Activated T-cell treated with anti-CD3 and anti-CD28 coated beads, Interleukin-2, amount 50 U/mL, for 4 hours (primary cell): ENCODE measurements around the gene LRRC43. TPM values are rescaled to one million over a fixed set of nuclear protein-coding genes. Genes with fewer than 3 reads are reported as not detected.

ENCODE experiments used
- ATAC-seq, 2 donors: fragments of 200-7000 bp; cut with Tn5 transposase; one replicate each; pipeline ENCODE4 v1.10.0; 2021
- DNase-seq: peaks from one replicate; pipeline ENCODE4 v3.0.0-alpha.2; 2020
- H3K27me3 Mint-ChIP-seq: one replicate; pipeline ENCODE4 v1.8.0; 2021; ENCODE audit warnings: low read depth, mixed read lengths
- H3K36me3 Mint-ChIP-seq: one replicate; pipeline ENCODE4 v1.8.0; 2022; ENCODE audit warnings: mixed read lengths; ENCODE audit not compliant: insufficient read depth
- H3K4me1 Mint-ChIP-seq: one replicate; pipeline ENCODE4 v1.8.0; 2021; ENCODE audit warnings: low read depth, mixed read lengths
- H3K4me3 Mint-ChIP-seq: one replicate; pipeline ENCODE4 v1.8.0; 2021; ENCODE audit warnings: mild to moderate bottlenecking, moderate library complexity, mixed read lengths
- H3K9me3 Mint-ChIP-seq: one replicate; pipeline ENCODE4 v1.8.0; 2021; ENCODE audit warnings: mixed read lengths
- total RNA-seq, 3 donors: library from RNA; stranded (reverse); gene quantifications; one replicate each; pipeline ENCODE4 v1.2.1, GENCODE V29; 2021

Gene LRRC43, protein sequence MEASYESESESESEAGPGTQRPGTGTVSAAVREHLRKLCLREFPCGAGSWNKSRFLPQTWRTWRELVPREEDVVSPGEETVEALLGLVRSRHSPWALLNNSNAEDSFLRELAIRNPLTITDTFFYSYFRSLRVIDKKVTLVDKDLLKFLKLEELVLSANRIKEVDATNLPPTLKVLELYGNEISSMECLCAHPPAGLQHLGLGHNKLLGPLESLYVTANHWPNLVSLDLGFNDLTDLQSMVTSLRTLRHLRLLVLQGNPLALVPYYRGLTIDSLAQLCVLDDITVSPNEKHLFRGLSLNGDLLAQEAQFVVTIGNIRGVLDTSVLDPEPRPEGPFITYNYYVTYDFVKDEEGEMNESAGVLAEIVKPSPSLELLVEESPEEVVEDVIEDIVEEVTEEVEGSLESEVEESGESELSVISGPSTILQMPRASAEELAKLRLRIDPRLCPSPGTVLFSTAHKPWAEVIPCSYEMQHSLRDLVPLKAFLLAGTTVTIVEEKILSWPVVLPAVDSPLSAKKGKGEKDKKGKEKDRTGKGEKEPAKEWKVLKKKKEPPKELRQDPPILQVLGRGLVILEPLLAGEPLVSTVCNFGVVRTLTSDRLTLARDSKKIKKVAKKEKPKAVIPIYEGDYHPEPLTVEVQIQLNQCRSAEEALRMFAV
- total RNA-seq = under 1 TPM in 1 of 3 donors, not detected in 2; 0.28 TPM

DNA sequence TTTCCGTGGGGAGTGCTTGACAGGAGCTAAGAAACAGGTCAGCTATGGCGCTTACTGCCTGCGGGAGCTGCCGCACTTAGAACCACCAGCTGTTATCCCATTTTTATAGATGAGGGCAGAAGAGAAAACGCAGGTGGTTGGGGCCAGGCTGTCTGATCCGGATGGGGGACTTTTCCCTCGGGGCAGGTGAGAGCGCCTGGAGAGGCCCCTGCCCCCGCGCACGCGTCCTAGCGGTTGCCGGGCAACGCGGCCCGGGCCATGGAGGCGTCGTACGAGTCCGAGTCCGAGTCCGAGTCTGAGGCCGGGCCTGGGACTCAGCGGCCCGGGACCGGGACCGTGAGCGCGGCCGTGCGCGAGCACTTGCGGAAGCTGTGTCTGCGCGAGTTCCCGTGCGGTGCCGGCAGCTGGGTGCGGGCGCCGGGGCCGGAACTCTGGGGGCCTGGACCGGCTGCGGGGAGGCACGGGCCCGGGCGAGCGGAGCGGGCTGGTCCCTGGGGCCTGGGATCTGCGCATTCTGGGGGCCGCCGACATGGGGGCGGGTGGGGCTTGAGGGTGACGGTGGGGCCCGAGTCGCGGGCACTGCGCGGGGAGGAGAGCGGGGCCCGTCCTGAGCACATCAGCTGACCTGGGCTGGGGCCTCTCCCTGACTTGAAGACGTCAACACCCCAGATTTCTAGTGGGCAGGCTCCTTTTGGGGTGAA lies at the start of gene LRRC43:
TSS of gene LRRC43 (plus strand) at position 237 of the 701 bp plus-strand sequence. CDS start at position 259, 22 bp downstream.
- H3K27me3 Mint-ChIP-seq = peaks cover 16% of the 10 kb centered on the region
- peak within 1 kb of the TSS; percentile 81 for H3K4me3 Mint-ChIP-seq
- H3K36me3 Mint-ChIP-seq = no peaks in the 10 kb centered on the region
- no peaks in the 10 kb centered on the region for H3K9me3 Mint-ChIP-seq
- ATAC-seq = peak; percentile 85 to 87
- DNase-seq = no peak
- peaks cover 10% of the 10 kb centered on the region for H3K4me1 Mint-ChIP-seq

DNA sequence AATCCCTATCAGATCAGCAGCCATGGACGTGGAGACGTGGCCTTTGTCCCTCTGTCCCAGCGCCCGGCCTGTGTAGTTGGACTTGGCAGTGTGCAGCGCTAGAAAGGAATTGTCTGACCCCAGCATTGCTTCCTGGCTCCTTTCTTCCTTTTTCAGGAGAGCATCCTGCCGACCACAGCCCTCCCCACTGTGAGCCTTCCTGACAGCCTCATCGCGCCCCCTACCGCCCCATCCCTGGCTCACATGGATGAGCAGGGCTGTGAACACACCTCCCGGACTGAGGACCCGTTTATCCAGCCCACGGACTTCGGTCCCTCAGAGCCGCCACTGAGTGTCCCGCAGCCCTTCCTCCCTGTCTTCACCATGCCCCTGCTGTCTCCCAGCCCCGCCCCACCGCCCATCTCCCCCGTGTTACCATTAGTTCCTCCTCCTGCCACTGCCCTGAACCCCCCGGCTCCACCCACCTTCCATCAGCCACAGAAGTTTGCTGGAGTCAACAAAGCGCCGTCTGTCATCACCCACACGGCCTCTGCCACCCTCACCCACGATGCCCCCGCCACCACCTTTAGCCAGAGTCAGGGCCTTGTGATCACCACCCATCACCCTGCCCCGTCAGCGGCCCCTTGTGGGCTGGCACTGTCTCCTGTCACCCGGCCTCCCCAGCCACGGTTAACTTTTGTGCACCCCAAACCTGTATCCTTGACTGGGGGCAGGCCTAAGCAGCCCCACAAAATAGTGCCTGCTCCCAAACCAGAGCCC lies 49.6 kb upstream of the LRRC43 start:
- no peaks in the 10 kb centered on the region for H3K27me3 Mint-ChIP-seq

DNA sequence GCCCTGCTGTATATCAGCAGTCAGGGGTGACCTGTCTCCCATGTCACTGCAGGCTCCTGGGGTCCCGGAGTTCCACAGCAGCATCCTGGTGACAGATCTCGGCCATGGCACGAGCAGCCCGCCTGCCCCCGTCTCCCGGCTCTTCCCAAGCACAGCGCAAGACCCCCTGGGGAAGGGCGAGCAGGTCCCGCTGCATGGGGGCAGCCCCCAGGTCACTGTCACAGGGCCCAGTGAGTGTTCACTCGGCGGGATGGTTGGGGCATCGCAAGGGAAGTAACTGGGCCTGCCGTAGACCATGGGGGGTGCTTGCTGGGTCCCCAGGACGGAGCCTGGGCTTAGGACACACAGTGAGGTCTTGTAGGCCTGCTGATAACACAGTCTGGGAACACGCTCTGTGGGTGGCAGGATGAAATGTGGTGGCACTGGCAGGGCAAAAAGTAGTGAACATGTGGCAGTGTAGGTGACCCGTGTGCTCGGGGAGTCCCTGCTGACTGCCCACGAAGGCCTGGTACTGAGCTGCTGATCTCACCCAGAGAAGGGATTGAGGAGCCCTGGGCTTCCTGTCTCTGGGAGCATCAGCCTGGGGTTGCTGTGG lies 47.4 kb upstream of the LRRC43 start:
- peaks cover 28% of the 10 kb centered on the region for H3K36me3 Mint-ChIP-seq
- H3K4me3 Mint-ChIP-seq = no peak overlapping the region
- ATAC-seq (no peak), DNase-seq (no peak)
- H3K9me3 Mint-ChIP-seq = no peaks in the 10 kb centered on the region
- no peaks in the 10 kb centered on the region for H3K27me3 Mint-ChIP-seq
- H3K4me1 Mint-ChIP-seq = no peaks in the 10 kb centered on the region

More for the DNA sequence above, 49.6 kb upstream of the LRRC43 start:
- H3K4me1 Mint-ChIP-seq = no peaks in the 10 kb centered on the region
- H3K36me3 Mint-ChIP-seq = peaks cover 21% of the 10 kb centered on the region
- ATAC-seq (no peak), DNase-seq (no peak)
- no peak overlapping the region for H3K4me3 Mint-ChIP-seq
- no peaks in the 10 kb centered on the region for H3K9me3 Mint-ChIP-seq

DNA sequence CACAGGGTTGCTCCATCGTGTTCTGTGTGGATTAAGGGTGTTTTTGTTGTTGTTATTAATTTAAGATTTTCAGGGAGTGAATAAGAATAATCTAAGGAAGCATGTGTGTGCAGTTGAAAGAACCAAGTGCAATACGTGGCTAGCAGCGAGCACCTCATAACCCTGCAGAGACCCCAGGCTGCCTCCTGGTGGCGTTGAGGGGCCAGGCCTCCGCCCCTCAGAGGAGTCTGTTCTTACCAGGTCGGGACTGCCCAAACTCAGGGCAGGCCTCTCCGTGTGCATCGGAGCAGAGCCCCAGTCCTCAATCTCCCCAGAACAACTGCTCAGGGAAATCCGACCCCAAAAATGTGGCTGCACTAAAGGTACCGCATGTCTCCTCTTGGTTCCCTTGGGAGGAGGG lies 45.7 kb upstream of the LRRC43 start:
- Mint-ChIP-seq H3K36me3 (peaks cover 25% of the 10 kb centered on the region), H3K27me3 (no peaks in the 10 kb centered on the region), H3K4me1 (no peaks in the 10 kb centered on the region), H3K4me3 (no peak overlapping the region), H3K9me3 (no peaks in the 10 kb centered on the region)
- no peak for ATAC-seq
- no peak for DNase-seq

DNA sequence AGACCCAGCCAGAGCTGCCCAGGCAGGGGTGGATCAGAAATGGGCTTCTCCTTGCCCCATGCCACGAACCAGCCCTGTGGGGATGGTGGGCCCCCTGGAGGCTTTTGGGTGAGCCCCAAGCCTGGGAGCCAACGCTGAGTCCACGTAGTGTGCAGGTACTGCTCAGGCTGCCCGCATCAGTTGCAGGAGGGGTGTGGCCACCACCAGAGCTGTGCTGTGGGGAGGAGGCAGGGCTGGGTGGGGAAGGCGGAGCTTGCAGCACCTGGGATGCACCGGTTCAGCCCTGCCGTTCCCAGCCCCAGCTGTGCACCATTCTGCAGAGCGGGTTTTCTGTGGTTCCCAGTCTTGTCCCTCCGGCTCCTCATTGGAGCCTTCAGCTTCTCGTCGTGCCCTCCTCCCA lies 45.2 kb upstream of the LRRC43 start:
- no peak overlapping the region for H3K4me3 Mint-ChIP-seq

DNA sequence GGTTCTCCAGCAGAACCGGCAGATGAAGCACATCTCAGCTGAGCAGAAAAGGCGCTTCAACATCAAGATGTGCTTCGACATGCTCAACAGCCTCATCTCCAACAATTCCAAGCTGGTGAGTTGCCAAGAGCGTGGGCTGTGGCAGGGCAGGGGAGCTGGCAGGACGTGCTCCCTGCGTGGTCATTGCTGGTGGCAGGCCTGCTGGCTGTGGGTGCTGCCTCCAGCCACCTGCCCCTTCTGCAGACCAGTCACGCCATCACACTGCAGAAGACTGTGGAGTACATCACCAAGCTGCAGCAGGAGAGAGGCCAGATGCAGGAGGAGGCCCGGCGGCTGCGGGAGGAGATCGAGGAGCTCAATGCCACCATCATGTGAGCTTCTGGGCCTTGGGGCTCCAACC lies 44.7 kb upstream of the LRRC43 start:
- ATAC-seq (no peak), DNase-seq (no peak)
- Mint-ChIP-seq H3K36me3 (peaks cover 29% of the 10 kb centered on the region), H3K9me3 (no peaks in the 10 kb centered on the region), H3K4me3 (no peak overlapping the region), H3K27me3 (no peaks in the 10 kb centered on the region), H3K4me1 (no peaks in the 10 kb centered on the region)

More for the DNA sequence above, 45.2 kb upstream of the LRRC43 start:
- Mint-ChIP-seq H3K36me3 (peaks cover 28% of the 10 kb centered on the region), H3K27me3 (no peaks in the 10 kb centered on the region), H3K4me1 (no peaks in the 10 kb centered on the region), H3K9me3 (no peaks in the 10 kb centered on the region)
- no peak for DNase-seq
- peak; percentile 35 to 46 for ATAC-seq

DNA sequence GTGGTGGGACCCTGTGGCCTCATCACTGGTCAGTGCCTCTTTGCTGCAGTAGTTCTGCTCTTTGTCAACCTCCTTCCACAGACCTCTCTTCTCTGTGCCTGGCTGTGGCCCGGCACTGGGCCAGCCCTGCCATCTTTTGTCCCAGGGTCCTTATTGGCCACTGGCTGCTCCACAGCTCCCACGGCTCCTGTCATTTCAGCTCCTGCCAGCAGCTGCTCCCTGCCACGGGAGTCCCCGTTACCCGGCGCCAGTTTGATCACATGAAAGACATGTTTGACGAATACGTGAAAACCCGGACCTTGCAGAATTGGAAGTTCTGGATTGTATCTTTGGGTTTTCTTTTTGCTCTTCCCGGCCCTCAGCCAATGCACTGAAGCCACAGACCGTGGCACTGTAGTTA lies 44.3 kb upstream of the LRRC43 start:
- Mint-ChIP-seq H3K9me3 (no peaks in the 10 kb centered on the region), H3K36me3 (peaks cover 28% of the 10 kb centered on the region), H3K27me3 (no peaks in the 10 kb centered on the region), H3K4me1 (no peaks in the 10 kb centered on the region), H3K4me3 (no peak overlapping the region)
- ATAC-seq = no peak
- no peak for DNase-seq

DNA sequence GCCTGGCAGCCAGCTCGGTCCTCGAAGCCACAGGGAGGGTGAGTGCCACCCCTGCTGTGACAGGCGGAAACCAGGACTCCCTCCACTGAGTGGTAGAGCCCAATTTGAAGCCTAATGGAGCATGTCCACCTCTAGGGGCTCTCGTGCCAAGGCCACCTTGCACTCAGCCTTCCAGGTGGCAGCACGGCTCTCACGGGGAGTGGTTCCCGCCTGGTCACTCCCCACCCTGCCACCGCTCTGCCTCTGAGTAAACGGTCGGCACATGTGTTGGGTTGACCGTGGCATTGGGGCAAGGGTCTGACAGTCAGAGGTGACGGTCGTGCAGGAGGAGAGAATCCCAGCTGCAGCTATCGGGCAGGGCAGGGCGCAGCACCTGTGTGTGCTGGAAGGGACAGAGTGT lies 43.7 kb upstream of the LRRC43 start:
- Mint-ChIP-seq H3K27me3 (no peaks in the 10 kb centered on the region), H3K4me1 (no peaks in the 10 kb centered on the region), H3K4me3 (no peak overlapping the region), H3K9me3 (no peaks in the 10 kb centered on the region), H3K36me3 (peaks cover 25% of the 10 kb centered on the region)
- DNase-seq = no peak
- ATAC-seq = no peak

DNA sequence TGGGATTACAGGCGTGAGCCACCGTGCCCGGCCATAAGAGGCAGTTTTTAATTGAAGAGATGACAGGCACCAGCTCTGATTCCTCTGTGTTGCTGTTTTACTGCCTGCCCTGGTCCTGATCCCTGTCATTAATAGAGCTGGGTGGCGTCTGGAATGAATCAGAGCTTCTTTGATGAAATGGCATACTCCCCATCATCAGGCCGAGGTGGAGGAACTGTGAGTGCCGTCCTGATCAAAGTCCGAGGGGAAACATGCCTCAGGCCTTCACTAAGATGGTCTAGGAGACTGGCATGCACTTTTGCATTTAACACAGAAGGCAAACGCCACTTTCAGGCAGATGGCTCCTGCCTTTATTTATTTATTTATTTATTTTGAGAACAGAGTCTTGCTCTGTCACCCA lies 43.0 kb upstream of the LRRC43 start:
- H3K4me3 Mint-ChIP-seq = no peak overlapping the region
- H3K9me3 Mint-ChIP-seq = no peaks in the 10 kb centered on the region
- no peak for ATAC-seq
- no peaks in the 10 kb centered on the region for H3K4me1 Mint-ChIP-seq
- no peaks in the 10 kb centered on the region for H3K27me3 Mint-ChIP-seq
- DNase-seq = no peak
- peaks cover 24% of the 10 kb centered on the region for H3K36me3 Mint-ChIP-seq

DNA sequence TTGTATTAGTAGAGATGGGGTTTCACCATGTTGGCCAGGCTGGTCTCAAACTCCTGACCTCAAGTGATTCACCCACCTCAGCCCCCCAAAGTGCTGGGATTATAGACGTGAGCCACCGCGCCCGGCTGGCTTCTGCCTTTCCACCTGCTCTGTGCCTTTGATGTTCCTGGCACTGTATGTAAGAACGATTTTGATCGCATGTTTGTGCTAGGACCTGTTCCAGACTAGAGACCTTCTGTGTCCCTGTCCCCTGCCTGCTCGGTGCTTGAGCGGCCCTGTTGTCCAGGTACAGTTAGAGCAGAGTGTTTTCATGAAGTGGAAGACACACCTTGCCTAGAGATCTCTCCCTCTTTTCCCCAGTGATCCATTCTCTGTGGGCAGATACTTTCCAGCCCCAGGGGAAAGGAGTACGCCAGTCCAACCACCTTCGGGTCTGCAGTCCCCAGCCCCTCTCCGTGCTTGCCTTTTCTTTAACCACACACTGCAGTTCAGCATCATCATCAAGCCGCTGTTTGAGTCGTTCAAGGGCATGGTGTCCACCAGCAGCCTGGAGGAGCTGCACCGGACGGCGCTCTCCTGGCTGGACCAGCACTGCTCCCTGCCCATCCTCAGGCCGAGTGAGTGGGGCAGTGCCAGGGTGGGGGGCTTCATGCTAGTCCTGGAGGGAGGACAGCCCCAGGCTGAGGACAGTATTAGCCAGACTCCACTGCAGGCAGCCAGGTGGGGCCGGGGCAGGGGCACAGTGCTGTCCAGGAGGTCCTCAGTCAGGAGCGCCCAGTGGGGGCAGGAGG lies 42.3 kb upstream of the LRRC43 start:
- Mint-ChIP-seq H3K27me3 (no peaks in the 10 kb centered on the region), H3K36me3 (peaks cover 21% of the 10 kb centered on the region), H3K9me3 (no peaks in the 10 kb centered on the region), H3K4me1 (no peaks in the 10 kb centered on the region), H3K4me3 (no peak overlapping the region)
- ATAC-seq (no peak), DNase-seq (no peak)

DNA sequence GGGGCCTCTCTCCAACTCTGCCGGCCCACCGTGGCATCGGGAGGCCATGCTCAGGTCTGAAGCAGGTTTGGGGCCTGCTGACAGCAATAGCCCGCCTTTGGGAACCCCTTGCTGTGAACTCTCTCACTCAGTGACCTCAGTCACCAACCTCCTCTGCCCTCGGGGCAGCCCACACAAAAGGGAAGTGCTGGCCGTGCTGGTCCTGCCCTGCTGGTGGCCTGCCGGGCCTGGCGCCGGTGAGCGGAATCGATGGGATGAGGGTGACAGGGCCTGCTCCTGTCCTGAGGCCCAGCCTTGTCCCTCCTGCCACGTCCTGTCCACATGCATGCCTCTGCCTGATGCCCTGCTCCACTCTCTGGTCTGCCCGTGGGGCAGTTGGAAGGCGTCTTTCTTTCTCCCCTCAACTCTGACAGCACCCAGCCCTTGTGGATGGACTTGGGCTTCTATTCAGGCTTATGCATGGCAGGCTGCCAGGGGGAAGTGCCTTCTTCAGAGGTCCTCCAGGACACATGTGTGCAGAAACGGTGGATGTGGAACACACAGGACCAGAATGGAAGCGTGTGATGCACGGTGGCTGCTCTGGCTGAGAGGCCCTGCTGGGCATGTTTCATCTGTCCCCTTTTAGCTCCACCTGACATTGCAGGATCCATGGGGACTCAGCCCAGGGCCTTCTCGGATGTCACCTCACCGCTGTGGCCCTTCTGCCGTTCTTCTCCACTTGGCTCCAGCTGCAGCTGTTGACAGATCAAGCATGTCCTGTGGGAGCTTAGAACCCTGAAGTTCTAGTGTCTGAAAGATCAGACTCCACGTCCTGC lies 40.8 kb upstream of the LRRC43 start:
- ATAC-seq = no peak
- Mint-ChIP-seq H3K36me3 (peaks cover 20% of the 10 kb centered on the region), H3K9me3 (no peaks in the 10 kb centered on the region), H3K4me3 (no peak overlapping the region), H3K27me3 (no peaks in the 10 kb centered on the region), H3K4me1 (no peaks in the 10 kb centered on the region)
- no peak for DNase-seq

DNA sequence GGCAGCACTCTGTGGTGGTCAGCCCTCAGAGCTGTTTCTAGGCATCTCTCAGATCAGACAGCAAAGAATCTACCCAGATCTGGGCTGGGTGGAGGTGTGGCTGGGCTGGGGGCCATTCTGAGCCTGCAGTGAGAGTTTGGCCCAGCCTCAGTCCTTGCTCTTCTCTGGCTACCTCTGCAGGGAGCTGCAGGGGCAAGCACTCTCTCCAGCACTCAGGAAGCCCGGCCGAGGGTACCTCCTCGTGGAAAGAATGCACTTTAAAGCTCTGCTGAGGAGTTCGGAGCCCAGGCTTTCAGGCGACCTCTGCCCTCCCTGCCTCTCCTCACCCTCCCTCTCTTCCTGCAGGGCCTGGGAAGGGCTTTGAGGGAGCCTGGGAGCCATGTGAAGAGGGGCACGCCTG lies 40.1 kb upstream of the LRRC43 start:
- no peak for DNase-seq
- Mint-ChIP-seq H3K27me3 (no peaks in the 10 kb centered on the region), H3K4me1 (no peaks in the 10 kb centered on the region), H3K9me3 (no peaks in the 10 kb centered on the region), H3K36me3 (peaks cover 20% of the 10 kb centered on the region), H3K4me3 (no peak overlapping the region)
- ATAC-seq = no peak
